RKO (cell line): Measurements from ENCODE around the gene SPECC1L.

Experiments
- DNase-seq: peaks from one replicate; pipeline ENCODE4 v3.0.0-alpha.2; 2016; ENCODE audit warnings: low spot score

SPECC1L gene

DNA sequence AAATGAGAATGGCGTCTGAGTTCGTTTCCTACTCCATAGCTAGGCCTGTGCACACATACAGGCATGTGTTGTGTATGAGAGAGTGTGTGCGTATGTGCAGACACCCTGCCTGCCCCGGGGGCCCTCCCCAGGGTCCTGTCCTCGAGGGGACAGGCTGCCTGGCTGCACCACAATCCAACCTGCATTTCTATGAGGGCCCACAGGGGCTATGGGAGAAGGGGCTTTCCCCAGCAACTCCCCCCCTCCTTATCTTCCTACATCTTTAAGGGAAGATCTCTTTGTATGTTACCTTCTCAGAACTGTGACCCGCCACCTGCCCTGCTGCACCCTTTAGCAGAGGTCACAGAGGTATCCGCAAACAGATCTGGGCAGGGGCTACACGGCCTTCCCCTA, 171.7 kb downstream of the SPECC1L start:
- DNase-seq, result no peak

DNA sequence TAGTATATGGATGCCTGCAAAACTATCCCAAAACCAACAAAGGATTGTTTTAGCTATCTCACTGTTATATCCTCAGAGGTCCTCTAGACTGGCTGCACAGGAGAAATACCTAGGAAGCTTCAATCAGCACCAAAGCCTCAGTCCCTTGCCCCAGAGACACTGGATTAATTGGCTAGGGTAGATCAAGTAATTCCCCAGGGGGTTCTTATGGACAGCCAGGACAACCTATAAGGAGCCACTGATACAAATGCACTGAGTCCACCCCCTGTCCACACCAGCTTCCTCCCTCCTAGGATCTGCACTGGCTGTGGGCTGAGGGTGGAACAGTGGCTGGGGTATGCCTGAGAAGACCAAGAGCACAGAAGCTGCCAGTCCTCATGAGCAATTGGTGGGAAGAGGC, 173.0 kb downstream of the SPECC1L start:
- DNase-seq, result no peak

DNA sequence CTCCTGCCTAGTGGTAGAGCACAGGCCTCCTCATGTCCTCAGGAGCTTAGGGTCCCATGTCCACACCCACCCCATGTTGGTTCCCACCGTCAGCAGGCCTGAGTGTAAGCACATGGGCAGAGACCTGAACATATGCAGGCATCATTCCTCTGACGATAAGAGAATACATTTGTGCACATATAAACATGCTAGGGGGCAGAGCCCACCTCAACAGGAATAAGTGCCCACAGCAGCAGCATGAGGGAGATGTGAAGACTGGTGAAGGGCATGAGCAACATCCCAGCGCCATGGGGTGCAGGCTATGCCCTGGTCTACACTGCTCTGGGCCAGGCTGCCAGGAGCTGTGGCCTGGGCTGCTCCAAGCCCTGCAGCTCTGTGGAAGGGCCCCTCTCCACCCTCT, 173.6 kb downstream of the SPECC1L start:
- no peak for DNase-seq

DNA sequence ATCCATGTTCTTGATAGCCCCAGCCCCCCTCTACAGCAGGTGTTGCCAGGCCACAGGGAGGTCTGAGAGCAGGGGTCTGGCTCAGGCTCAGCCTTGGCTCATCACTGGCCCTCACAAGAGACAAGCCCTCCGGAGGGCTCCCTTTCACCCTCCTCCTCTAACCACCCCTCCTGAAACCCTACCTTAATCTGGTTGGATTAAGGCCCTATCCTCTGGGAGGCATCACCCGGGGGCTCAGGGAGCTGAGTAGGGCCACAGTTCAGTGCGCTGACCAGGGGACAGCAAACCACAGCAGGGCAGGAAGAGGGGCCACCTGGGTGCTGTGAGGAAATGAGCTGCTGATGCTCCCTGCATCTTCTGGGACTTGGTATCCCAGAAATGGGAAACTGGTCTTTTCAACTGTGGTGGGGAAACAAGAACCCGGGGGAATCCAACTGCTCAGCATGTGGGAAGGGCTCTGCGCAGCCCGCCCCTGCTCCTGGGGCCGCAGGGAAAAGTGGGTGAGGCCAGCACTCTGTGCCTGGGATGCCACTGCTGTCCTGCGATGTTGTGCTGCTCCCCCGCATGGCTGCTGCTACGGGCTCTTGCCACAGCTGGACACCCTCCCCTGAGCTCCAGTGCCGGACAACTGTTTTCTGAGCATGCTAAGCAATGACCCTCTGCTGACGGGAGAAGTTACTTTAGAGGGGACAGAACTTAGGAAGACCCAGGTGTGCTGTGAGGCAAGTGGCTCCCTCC, 174.3 kb downstream of the SPECC1L start:
- DNase-seq, result no peak

DNA sequence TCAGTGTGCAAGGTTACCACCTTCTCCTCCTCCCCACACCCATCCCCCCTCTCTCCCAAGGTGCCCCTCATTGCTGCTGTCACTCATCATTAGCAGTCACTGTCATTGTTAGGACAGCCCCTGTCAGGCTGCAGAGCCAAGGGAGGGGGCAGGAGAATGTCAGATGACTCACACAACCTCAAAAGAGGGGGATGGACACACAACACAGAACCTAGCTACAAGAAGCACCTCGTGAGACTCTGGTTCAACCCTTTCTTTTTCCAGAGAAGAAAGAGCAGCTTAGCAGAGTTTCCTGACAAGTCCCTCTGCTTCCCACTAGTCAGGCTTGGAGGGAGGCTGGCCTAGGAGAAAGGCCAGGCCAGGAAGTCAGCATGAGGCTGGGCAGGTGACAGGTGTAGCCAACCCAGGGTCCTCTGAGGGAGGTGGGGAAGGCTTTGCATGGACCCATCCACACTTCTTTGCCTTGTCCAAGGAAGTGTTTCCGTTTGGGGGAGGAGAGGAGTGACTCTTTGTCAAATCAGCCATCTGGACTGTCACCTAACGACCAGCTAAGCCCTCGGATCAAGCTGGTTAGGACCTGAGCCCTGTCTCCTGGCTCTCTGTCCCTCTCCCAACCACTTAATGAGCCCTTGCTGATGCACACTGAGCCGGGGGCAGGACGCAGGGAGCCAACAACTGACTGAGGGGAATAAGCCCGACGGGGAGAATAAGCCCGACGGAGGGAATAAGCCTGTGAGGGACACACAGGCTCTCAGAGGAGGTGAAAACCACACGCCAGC, 175.0 kb downstream of the SPECC1L start:
- no peak for DNase-seq

DNA sequence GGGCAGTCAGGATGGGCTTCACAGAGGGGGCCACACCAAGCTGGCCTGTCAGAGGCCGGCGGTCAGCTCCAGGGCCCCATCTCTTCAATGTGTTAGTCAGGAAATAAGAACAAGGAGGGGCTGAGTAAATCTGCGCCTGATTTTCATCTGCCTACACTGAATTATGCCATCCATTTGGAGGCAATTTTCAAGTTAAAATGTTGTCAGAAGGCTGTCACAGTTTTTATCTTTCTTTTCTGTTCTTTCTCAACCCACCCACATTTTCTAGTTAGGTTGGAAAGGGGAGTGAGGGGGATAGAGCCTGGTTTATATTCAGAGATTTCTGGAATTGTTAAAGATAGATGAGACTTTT, 175.6 kb downstream of the SPECC1L start:
- no peak for DNase-seq

DNA sequence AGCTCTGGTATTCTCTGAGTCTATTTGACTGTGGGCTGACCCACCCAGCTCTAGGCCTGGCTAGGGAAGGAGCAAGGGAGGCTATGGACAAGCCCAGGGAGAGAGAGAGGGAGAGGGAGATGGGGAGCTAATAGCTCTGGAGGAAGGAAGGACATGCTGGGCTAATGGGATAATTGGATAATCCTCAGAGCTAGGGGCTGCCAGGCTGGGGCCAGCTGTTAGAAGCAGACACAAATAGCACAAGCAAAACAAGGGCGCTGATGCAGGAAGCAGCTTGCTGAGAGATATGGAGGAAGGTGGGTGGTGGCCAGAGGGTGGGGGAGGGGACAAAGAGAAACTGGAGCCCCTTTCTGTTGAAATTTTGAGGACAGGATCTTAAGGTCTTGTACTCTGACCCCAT, 180.0 kb downstream of the SPECC1L start:
- no peak for DNase-seq

DNA sequence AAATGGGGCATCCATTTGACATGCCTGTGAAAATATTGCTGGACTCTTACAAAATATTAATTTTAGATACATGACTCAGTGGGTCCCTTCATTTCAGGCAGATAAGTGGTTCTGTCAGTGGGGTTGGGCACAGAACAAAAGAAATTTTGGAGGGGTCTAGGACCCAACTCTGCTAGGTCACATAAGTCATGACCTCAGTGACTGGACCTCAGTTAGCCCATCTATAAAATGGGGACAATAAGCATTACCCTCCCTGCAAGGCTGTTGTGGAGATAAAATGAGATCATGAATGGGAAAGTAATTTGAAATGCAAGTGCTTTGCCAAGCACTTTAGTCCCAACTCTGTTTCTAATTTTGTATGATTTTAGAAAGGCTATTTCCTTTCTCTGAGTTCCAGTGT, 180.5 kb downstream of the SPECC1L start:
- DNase-seq, result no peak

DNA sequence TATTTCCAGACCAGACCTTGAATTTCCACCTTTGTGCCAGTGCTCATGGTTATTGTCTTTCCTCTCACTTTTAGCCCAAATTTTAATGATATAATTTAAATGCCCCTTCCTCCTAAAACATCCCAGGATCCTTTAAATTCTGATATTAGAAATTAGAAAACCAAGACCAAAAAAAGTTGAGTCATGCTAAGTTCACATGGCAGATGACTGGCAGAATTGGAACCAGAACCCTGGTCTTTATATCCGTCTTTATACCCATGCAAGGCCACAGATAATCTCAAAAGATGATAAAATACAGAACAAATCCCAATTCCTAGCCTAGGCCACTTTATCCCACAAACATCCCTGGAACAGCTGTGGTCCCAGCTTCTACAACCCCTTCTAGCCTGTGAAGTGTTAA, 183.2 kb downstream of the SPECC1L start:
- DNase-seq, result no peak

DNA sequence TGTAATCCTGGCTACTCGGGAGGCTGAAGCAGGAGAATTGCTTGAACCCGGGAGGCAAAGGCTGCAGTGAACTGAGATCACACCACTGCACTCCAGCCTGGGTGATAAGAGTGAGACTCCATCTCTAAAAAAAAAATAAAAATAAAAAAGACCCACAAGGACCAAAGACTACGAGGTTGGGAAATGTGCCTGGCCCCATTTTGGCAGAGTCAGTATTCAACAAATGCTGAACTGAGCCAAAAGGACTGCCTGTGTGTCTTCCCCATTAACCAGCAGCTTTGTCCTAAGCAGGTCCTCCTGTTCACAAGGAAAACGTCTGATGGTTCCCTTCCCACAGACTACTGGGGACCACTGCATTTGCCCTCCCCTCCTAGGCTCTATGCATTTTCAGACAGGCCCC, 184.4 kb downstream of the SPECC1L start:
- DNase-seq, result no peak

DNA sequence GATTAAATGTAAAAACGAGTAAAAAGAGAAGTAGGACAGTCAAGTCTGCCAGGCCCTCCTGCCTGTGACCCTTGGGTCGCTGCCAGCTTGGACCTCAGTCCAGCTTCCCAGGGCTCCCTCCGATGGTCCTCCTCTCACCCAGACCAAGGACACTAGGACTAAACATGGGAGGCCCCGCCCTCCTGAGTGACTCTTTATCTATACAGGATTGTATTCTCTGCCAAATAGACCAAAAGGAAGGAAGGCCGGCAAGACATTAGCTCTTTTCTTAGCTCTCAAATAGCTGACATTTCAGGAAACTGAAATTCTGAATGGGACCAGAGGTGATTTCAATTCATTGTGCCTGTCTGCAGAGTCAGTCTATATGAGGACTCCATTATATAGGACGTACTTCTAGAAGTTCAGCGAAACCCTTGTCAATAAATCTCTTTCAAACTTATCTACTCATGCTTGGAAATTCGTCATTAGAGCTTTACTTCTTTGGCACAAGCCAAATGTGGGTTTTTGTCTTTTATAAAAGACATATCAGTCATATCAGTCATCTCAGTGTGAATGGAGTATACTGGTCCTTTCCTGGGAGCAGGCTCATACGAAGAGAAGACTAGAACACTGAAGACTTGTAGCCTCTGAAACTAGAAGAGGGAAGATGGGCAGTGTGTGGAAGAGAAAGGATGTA, 185.3 kb downstream of the SPECC1L start:
- no peak for DNase-seq

DNA sequence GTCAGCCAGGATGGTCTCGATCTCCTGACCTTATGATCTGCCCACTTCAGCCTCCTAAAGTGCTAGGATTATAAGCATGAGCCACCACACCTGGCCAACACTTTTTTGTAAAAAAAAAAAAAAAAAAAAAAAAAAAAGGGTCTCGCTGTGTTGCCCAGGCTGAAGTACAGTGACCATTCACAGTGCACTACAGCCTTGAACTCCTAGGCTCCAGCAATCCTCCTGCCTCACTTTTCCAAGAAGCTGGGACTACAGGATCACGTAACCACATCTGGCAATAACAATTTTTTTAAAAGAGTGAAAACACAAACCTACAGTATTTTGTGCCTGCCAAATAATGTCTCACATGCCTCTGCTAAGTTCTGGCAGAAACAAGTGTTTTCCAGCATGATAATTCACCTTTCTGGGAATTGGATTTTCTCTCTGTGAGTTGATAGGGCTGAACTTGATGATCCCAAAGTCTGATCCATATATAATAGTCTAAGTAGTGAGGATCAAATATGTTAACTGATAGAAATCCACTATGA, 187.3 kb downstream of the SPECC1L start:
- no peak for DNase-seq

DNA sequence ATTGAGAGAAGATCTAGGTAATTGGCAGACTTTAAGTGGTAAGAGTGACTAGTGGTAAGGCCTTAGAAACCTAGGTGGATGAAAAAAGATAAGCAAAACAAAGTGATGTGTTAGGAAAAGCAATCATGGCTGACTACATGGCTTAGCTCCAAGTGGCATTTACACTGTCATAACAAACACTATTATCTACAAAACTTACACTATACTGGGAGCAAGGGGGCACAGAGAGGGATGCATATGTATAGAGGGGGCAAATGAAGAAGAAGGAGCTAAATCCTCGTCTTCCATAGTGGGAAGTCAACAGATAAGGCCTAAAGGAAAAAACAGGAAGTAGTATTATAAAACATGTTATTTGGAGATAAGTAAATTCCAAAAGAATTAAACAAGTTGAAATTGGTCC, 189.3 kb downstream of the SPECC1L start:
- DNase-seq, result no peak

DNA sequence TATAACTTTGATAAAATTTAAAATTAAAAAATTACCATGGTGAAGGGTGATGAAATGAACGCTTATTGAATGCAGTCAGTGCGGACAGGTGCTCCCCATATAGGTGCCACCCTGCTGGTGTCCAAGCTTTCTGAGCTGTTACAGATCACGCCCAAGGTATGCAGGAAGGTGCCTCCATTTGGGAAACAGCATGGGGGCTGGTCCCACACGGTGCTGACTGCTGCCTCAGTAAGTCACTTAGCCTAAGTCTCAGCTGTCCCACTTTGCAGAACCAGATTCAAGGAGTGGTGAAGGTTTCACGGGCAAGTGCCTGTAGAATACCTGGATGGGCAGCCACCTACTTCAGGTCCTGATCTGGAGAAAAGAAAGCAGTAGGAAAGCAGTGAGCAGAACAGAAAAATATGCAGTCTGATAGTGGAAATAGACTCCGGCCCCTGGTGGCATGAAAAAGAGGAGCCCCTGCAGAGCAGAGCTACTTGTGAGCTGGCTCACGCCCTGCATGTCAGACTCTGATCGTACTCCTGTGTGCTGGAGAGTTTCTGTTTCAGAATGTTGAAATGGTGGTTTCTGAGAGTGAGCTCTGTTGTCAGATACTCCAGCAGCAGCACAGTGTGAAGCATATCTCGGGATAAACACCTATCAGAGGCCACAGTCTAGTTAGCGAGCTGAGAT, 189.9 kb downstream of the SPECC1L start:
- DNase-seq, result no peak

DNA sequence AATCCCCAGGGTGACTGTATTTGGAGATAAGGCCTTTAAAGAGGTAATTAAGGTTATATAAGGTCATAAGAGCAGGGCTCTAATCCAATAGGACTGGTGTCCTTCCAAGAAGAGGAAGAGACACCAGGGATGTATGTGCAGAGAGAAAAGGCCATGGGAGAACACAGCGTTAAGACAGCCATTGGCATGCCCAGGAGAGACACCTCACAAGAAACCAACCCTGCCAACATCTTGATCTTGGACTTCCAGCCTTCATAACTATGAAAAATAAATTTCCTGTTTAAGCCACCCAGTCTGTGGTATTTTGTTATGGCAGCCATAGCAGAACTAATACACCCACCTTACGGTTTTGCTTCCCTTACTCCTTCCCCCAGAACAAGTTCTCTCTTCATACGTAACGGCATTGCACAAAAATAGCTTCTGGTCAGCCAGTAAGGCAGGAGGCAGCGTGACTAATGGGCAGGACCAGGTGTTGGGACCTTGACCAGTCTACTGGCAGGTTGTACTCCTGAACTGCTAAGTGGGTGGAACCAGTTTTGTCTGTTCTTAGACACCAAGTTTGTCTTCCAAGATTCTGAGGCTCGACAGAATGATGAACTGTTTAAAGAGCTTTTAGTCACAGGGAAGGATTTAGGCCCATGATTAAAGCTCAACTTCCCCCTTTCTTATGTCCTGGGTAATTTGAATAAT, 192.6 kb downstream of the SPECC1L start:
- DNase-seq, result no peak

DNA sequence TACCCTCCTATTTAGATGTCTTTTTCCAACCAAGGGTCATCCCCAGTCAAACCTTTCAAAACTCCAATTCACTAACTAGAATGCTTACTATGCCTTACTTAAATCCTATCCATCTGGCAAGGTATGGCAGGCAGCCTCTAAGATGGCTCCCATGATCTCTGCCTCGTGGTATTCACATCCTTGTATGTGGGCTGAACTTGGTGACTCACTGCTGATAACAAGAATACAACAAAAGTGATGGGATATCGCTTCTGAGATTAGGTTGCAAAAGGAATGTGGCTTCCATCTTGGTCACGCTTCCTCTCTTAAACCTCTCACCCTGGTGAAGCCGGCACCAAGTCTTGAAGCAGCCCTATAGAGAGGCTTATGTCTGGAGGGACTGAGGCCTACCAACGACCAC, 194.9 kb downstream of the SPECC1L start:
- DNase-seq, result peak; percentile 25

DNA sequence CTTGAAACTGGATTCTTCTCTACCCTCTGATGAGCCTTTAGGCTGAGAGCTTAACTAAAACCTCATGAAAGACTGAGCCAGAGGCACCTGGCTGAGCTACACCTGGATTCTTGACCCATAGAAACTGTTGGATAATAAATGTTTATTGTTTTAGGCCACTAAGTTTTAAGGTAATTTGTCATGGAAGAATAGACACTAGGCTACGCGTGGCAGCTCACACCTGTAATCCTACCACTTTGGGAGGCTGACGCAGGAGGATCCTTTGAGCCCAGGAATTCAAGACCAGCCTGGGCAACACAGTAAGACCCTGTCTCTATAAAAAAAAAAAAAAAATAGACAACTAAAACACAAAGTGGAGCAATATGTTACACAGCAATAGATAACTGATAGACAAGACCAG, 195.3 kb downstream of the SPECC1L start:
- no peak for DNase-seq

DNA sequence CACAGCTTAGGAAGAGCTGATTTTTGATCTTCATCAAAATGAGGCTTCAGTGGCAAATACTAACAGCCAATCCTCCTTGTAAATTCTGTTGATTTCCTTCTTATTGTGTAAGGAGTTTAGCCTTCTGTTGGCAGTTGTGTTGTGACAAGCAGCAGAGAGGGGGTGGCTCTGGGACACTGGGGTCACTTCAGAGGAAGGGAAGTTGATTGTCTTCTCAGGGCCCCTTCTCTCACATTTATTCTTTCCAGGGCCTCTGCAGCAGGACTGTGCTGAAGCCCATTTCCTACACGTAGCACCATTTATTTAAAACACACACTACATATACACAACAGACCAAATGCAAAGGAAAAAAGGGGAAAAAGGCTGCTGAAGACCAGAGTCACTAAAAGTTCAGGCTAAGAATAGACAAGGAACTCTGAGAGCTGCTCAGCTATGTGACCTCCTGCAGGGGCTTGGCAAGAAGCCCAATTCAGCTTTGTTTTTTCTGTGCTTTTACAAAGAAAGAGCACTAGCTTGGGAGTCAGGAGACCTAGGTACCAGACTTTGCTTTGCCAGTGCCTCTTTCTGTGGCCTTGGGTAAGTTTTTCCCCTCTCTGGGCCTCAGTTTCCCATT, 196.2 kb downstream of the SPECC1L start:
- no peak for DNase-seq

DNA sequence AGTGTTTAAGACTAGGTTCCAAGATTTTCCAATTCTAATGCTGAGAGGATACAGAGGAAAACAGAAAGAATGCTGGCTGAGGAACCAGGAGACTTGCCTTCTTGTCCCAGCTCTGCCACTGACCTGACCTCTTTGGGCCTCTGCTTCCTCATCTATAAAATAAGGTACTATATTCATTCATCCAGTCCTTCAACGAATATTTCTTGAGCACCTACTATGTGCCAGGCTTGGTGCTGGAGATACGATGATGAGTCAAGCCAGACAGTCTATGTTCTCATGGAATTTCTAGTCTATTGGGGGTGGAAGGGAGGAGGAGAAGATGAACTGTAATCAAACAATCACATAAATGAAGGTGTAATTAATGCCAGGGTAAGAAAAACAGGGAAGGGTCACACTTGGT, 196.7 kb downstream of the SPECC1L start:
- no peak for DNase-seq
